ENCODE results near the gene PSG3.
"Not testable (repeated sequence)": the region's sequence is repeated elsewhere in the genome, so short reads cannot be mapped to it uniquely, and the experiment has no call there.

DNA sequence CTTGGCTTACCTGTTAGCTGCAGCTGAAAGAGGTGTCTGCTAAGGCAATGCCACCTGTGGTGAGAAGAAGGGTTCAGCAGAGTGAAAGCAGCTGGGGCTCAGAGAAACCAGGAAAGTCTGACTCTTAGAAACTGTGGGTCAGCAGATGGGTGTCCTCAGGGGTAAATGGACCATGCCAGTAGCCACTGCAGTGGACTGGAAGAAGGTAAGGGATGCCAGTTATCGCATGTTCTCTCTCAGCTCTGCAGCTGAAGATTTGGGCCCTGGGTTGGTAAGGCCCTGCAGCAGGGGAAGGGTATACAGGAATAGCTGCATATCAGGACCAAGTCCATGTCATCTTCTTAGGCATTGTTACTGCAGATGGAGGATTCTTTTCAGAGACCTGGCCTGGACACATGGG, 12.0 kb upstream of the PSG3 start:
- TF ChIP-seq POLR2A (IDR thresholded peaks at IDR 0.05), result not testable (repeated sequence)
- TF ChIP-seq, protein P1, sequence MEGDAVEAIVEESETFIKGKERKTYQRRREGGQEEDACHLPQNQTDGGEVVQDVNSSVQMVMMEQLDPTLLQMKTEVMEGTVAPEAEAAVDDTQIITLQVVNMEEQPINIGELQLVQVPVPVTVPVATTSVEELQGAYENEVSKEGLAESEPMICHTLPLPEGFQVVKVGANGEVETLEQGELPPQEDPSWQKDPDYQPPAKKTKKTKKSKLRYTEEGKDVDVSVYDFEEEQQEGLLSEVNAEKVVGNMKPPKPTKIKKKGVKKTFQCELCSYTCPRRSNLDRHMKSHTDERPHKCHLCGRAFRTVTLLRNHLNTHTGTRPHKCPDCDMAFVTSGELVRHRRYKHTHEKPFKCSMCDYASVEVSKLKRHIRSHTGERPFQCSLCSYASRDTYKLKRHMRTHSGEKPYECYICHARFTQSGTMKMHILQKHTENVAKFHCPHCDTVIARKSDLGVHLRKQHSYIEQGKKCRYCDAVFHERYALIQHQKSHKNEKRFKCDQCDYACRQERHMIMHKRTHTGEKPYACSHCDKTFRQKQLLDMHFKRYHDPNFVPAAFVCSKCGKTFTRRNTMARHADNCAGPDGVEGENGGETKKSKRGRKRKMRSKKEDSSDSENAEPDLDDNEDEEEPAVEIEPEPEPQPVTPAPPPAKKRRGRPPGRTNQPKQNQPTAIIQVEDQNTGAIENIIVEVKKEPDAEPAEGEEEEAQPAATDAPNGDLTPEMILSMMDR (IDR thresholded peaks at IDR 0.05), result not testable (repeated sequence)
